ENCODE results near the gene CDK14. TPM values are rescaled to one million over a fixed set of nuclear protein-coding genes. Genes with fewer than 3 reads are reported as not detected.

The CDK14 gene
- total RNA-seq, 4 donors from 2014 or later: 0.38 to 3.6 (median 1.3) TPM

DNA sequence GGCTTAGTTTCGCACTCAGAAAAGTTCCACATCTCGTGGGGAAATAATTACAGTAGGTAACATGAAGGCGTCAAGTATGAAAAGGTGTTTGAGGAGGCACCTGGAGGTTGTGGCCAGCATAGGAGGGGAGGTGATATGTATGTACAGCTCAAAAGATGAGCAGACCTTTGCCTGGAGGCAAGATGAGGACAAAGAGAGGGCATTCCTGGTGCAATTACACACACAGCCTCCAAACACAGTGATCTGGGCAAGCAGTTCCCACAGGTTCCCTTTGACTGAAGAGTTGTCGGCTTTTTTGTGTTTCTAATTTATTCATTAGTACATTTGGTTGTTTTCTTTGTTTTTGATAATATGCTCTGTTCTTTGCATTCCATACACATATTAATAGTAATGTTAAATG, 46.9 kb downstream of the CDK14 start:
- no peak for TF ChIP-seq POLR2A (IDR thresholded peaks at IDR 0.05)
- TF ChIP-seq, protein P1, sequence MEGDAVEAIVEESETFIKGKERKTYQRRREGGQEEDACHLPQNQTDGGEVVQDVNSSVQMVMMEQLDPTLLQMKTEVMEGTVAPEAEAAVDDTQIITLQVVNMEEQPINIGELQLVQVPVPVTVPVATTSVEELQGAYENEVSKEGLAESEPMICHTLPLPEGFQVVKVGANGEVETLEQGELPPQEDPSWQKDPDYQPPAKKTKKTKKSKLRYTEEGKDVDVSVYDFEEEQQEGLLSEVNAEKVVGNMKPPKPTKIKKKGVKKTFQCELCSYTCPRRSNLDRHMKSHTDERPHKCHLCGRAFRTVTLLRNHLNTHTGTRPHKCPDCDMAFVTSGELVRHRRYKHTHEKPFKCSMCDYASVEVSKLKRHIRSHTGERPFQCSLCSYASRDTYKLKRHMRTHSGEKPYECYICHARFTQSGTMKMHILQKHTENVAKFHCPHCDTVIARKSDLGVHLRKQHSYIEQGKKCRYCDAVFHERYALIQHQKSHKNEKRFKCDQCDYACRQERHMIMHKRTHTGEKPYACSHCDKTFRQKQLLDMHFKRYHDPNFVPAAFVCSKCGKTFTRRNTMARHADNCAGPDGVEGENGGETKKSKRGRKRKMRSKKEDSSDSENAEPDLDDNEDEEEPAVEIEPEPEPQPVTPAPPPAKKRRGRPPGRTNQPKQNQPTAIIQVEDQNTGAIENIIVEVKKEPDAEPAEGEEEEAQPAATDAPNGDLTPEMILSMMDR (IDR thresholded peaks at IDR 0.05): no peak
- 83 to 91% methylated on average over 4 of the region's 4 CpGs for WGBS, 2 donors

GRCh38 chr7:90645784-90646183, 49.7 kb downstream of the CDK14 start:
- WGBS, 2 donors: 33 to 34% methylated on average over 1 of the region's 1 CpG
- intact Hi-C loops (cut with DNase I): no loop called here
- no peak for DNase-seq
- Histone ChIP-seq H3K9me3 (no peaks in the 10 kb centered on the region), H3K27me3 (no peaks in the 10 kb centered on the region), H3K4me3 (no peak overlapping the region), H3K36me3 (no peaks in the 10 kb centered on the region), H3K4me1 (peaks cover 0 to 4% (median 0%) of the 10 kb centered on the region in 3 donors), H3K27ac (no peak overlapping the region)
- TF ChIP-seq, protein P1 (IDR thresholded peaks at IDR 0.05): no peak
- no peak for TF ChIP-seq POLR2A (IDR thresholded peaks at IDR 0.05)

More for the DNA sequence above, 46.9 kb downstream of the CDK14 start:
- Histone ChIP-seq H3K27ac (no peak overlapping the region), H3K27me3 (no peaks in the 10 kb centered on the region), H3K9me3 (no peaks in the 10 kb centered on the region), H3K4me1 (peaks cover 0 to 4% (median 0%) of the 10 kb centered on the region in 3 donors), H3K4me3 (no peak overlapping the region), H3K36me3 (no peaks in the 10 kb centered on the region)
- no peak for DNase-seq
- intact Hi-C loops (cut with DNase I): no loop called here

DNA sequence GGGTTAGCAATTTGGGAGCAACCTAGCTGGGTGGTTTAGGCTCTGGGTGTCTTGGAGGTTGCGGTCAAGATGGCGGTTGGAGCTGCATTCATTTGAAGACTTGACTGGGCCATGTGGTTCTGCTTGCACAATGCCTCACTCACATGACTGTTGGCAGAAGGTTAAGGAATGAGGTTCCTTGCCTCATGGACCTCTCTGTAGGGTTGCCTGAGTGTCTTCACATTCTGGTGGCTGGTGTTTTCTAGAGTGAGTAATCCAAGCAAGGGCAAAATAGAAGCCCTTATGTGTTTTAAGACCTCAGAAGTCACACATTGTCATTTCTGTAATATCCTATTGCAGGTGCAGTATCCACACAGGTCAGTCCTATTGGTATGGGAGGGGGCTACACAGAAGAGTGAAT, 52.0 kb downstream of the CDK14 start:
- TF ChIP-seq, protein P1 (IDR thresholded peaks at IDR 0.05): no peak
- Histone ChIP-seq H3K4me3 (no peak overlapping the region), H3K27ac (no peak overlapping the region), H3K36me3 (no peaks in the 10 kb centered on the region), H3K4me1 (peaks cover 0 to 4% (median 0%) of the 10 kb centered on the region in 3 donors), H3K27me3 (no peaks in the 10 kb centered on the region), H3K9me3 (no peaks in the 10 kb centered on the region)
- intact Hi-C loops (cut with DNase I): no loop called here
- DNase-seq: no peak
- 100% methylated on average over 2 of the region's 2 CpGs for WGBS, 2 donors

DNA sequence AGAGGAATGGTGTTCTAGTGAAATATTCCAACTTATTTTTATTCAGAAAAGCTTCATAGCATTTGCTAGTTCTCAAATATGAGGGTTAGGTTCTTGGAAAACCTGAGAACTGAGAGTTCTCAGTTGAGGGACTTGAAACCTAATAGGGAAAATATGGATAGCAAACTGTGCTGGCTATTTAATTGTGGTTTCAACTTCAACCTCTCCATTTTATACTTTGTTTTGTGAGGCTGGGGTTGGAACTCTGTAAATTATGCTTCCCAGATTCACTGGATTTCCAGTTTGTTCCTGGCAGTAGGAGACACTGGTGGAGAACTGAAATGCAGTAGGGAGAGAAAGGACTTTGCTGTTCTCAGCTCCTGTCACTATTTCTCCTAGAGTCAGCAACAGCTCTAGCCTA, 52.7 kb downstream of the CDK14 start:
- intact Hi-C loops (cut with DNase I): no loop called here
- DNase-seq: no peak
- Histone ChIP-seq H3K4me1 (peaks cover 0 to 4% (median 0%) of the 10 kb centered on the region in 3 donors), H3K27ac (no peak overlapping the region), H3K9me3 (no peaks in the 10 kb centered on the region), H3K4me3 (no peak overlapping the region), H3K36me3 (no peaks in the 10 kb centered on the region), H3K27me3 (no peaks in the 10 kb centered on the region)
- TF ChIP-seq, protein P1 (IDR thresholded peaks at IDR 0.05): no peak
- no peak for TF ChIP-seq POLR2A (IDR thresholded peaks at IDR 0.05)

- no peak for DNase-seq
Observed at GRCh38 chr7:90654718-90655427, 58.8 kb downstream of the CDK14 start.

More at GRCh38 chr7:90654718-90655427, 58.8 kb downstream of the CDK14 start:
- no peak for TF ChIP-seq POLR2A (IDR thresholded peaks at IDR 0.05)
- TF ChIP-seq, protein P1 (IDR thresholded peaks at IDR 0.05): no peak
- no peaks in the 10 kb centered on the region for H3K27me3 ChIP-seq
- H3K9me3 ChIP-seq: no peaks in the 10 kb centered on the region
- H3K4me1 ChIP-seq: no peaks in the 10 kb centered on the region
- H3K27ac ChIP-seq: no peak overlapping the region
- H3K36me3 ChIP-seq: no peaks in the 10 kb centered on the region
- intact Hi-C loops (cut with DNase I): no loop called here
- 87 to 96% methylated on average over 4 of the region's 4 CpGs for WGBS, 2 donors
- no peak overlapping the region for H3K4me3 ChIP-seq

Data from esophagus squamous epithelium (tissue), 5 donors.